SK-N-SH (cell line): ENCODE results near the gene SCO2. TPM values are rescaled to one million over a fixed set of nuclear protein-coding genes. Genes with fewer than 3 reads are reported as not detected.

Experiments
- CTCF ChIA-PET: fragments of 300-600, 350-600 bp; formaldehyde crosslinking; extraction: SDS; loops from one replicate; lab custom pipeline; 2021; lab: Yijun Ruan, JAX
- POLR2A ChIA-PET: fragments of 350-600 bp; sonication (Branson Sonifier 250); formaldehyde crosslinking; extraction: SDS; loops from one replicate; lab custom pipeline; 2020; ENCODE audit warnings: antibody characterized with exemption, inconsistent platforms; lab: Yijun Ruan, JAX
- DNase-seq: peaks from one replicate; pipeline ENCODE4 v3.0.0; 2012
- H2AFZ ChIP-seq: fragments of 200-600 bp; sonication (generic); 2 replicates; pipeline ENCODE4 v1.8.1; 2016; ENCODE audit warnings: antibody characterized with exemption, mild to moderate bottlenecking, low read depth
- H3F3A ChIP-seq: fragments of 200-600 bp; sonication (generic); replicated peaks from 2 replicates; pipeline ENCODE3; 2016; ENCODE audit warnings: antibody characterized with exemption, mild to moderate bottlenecking; ENCODE audit not compliant: insufficient read depth
- H3K27ac ChIP-seq, 2 experiments: fragments of 200-500 bp in 1 of 2; fragments of 200-600 bp in 1 of 2; sonication (Bioruptor generic) in 1 of 2; sonication (generic), shearing (Covaris generic) in 1 of 2; 2 replicates each; pipeline versions ENCODE4 v1.5.1 to v1.6.1; 2014 to 2016; ENCODE audit warnings: low read depth in 2 of 2, inconsistent platforms in 1 of 2, low read length in 1 of 2, mild to moderate bottlenecking in 1 of 2, mixed read lengths in 1 of 2
- H3K27me3 ChIP-seq: fragments of 200-600 bp; sonication (generic), shearing (Covaris generic); 2 replicates; pipeline ENCODE4 v1.6.1; 2016; ENCODE audit warnings: mixed run types; ENCODE audit not compliant: insufficient read depth
- H3K36me3 ChIP-seq, 2 experiments: fragments of 200-500 bp in 1 of 2; fragments of 200-600 bp in 1 of 2; sonication (Bioruptor generic) in 1 of 2; sonication (generic) in 1 of 2; replicated peaks in 1 of 2; 2 replicates each; pipeline versions ENCODE3 to v1.5.1; 2014 to 2016; ENCODE audit warnings: low read length in 1 of 2, mild to moderate bottlenecking in 1 of 2; ENCODE audit not compliant: insufficient read depth in 2 of 2, control insufficient read depth in 1 of 2
- H3K4me1 ChIP-seq, 2 experiments: fragments of 200-500 bp in 1 of 2; fragments of 200-600 bp in 1 of 2; sonication (Bioruptor generic) in 1 of 2; sonication (generic), shearing (Covaris generic) in 1 of 2; 2 replicates each; pipeline versions ENCODE4 v1.5.1 to v1.6.1; 2014 to 2016; ENCODE audit warnings: low read depth in 1 of 2, low read length in 1 of 2, mixed run types in 1 of 2; ENCODE audit not compliant: insufficient read depth in 2 of 2, control insufficient read depth in 1 of 2
- H3K4me2 ChIP-seq: fragments of 200-600 bp; sonication (generic), shearing (Covaris generic); 2 replicates; pipeline ENCODE4 v1.6.1; 2017; ENCODE audit warnings: mixed run types
- H3K4me3 ChIP-seq, 2 experiments: fragments of 200-500 bp in 1 of 2; fragments of 200-600 bp in 1 of 2; sonication (Bioruptor generic) in 1 of 2; sonication (generic), shearing (Covaris generic) in 1 of 2; 2 replicates each; pipeline versions ENCODE4 v1.5.1 to v1.8.1; 2014 to 2016; ENCODE audit warnings: low read depth in 2 of 2, inconsistent platforms in 1 of 2, low read length in 1 of 2, mild to moderate bottlenecking in 1 of 2, mixed read lengths in 1 of 2, moderate library complexity in 1 of 2
- H3K79me2 ChIP-seq: fragments of 200-600 bp; sonication (generic); 2 replicates; pipeline ENCODE4 v1.8.1; 2017; ENCODE audit warnings: mild to moderate bottlenecking; ENCODE audit not compliant: insufficient read depth
- H3K9ac ChIP-seq: fragments of 200-600 bp; sonication (generic); 2 replicates; pipeline ENCODE4 v1.6.1; 2017; ENCODE audit warnings: mixed run types
- H3K9me2 ChIP-seq: fragments of 200-600 bp; sonication (generic); 2 replicates; pipeline ENCODE4 v1.6.1; 2017; ENCODE audit warnings: mixed run types
- H3K9me3 ChIP-seq: fragments of 200-600 bp; sonication (generic); 2 replicates; pipeline ENCODE4 v1.6.1; 2017; ENCODE audit warnings: mixed run types, mild to moderate bottlenecking, moderate library complexity
- H4K20me1 ChIP-seq: fragments of 200-600 bp; sonication (generic); 2 replicates; pipeline ENCODE4 v1.6.1; 2017; ENCODE audit warnings: mild to moderate bottlenecking, mixed run types; ENCODE audit not compliant: insufficient read depth
- CHD2 ChIP-seq: fragments of 150-350 bp; IDR thresholded peaks from 2 replicates; pipeline ENCODE4 v1.6.1; 2018; ENCODE audit warnings: low read length; ENCODE audit not compliant: partially characterized antibody
- EP300 ChIP-seq, 2 experiments: IDR thresholded peaks; 2 replicates each; pipeline versions ENCODE4 v1.4.0 to v1.6.1; 2012; ENCODE audit warnings: borderline replicate concordance in 1 of 2, low read depth in 1 of 2, low read length in 1 of 2
- FOXM1 ChIP-seq: IDR thresholded peaks from 2 replicates; pipeline ENCODE4 v1.4.0; 2012; ENCODE audit warnings: low read depth, mild to moderate bottlenecking
- GABPA ChIP-seq: IDR thresholded peaks from 2 replicates; pipeline ENCODE4 v1.4.0; 2012; ENCODE audit warnings: low read depth, mild to moderate bottlenecking
- MEF2A ChIP-seq: IDR thresholded peaks from 2 replicates; pipeline ENCODE4 v1.4.0; 2012; ENCODE audit warnings: low read depth, borderline replicate concordance
- NFIC ChIP-seq: IDR thresholded peaks from 2 replicates; pipeline ENCODE4 v1.4.0; 2012; ENCODE audit warnings: borderline replicate concordance
- NRF1 ChIP-seq: IDR thresholded peaks from 2 replicates; pipeline ENCODE4 v1.6.1; 2012; ENCODE audit warnings: low read depth, mild to moderate bottlenecking, low read length
- RAD21 ChIP-seq: IDR thresholded peaks from 2 replicates; pipeline ENCODE4 v1.6.1; 2012; ENCODE audit warnings: mild to moderate bottlenecking, low read length
- RCOR1 ChIP-seq: fragments of 150-350 bp; IDR thresholded peaks from 2 replicates; pipeline ENCODE4 v1.6.1; 2017; ENCODE audit warnings: antibody characterized with exemption, low read length
- RFX5 ChIP-seq: IDR thresholded peaks from 2 replicates; pipeline ENCODE4 v1.6.1; 2012; ENCODE audit warnings: mild to moderate bottlenecking, improper control_type of control experiment, low read length
- RXRA ChIP-seq: IDR thresholded peaks from 2 replicates; pipeline ENCODE4 v1.4.0; 2012; ENCODE audit warnings: low read depth, mild to moderate bottlenecking, borderline replicate concordance
- SMC3 ChIP-seq: IDR thresholded peaks from 2 replicates; pipeline ENCODE4 v1.6.1; 2012; ENCODE audit warnings: low read depth, low read length, improper control_type of control experiment
- TAF1 ChIP-seq: IDR thresholded peaks from 2 replicates; pipeline ENCODE4 v1.6.1; 2012; ENCODE audit warnings: low read depth, mild to moderate bottlenecking, low read length, moderate library complexity, borderline replicate concordance
- TCF12 ChIP-seq: IDR thresholded peaks from 2 replicates; pipeline ENCODE4 v1.4.0; 2012
- TEAD4 ChIP-seq: IDR thresholded peaks from 2 replicates; pipeline ENCODE4 v1.4.0; 2012; ENCODE audit warnings: mild to moderate bottlenecking, borderline replicate concordance; ENCODE audit not compliant: insufficient read depth
- YY1 ChIP-seq: IDR thresholded peaks from 2 replicates; pipeline ENCODE4 v1.4.0; 2012; ENCODE audit warnings: low read depth, mild to moderate bottlenecking
- WGBS: methylation state at CpG from one replicate; pipeline ENCODE4 v1.1.6; 2017; ENCODE audit warnings: low lambda C conversion rate; 5-methylcytosine and 5-hydroxymethylcytosine counted together
- polyA plus RNA-seq, 3 experiments: library from polyadenylated mRNA; depleted of rRNA; stranded (reverse); fragments of >200 nt; gene quantifications; 2 replicates each; pipeline ENCODE4 v1.2.3, GENCODE V29; 2012
- TF ChIP-seq, protein P1 (sequence below): fragments of 200-600 bp; sonication (generic); IDR thresholded peaks from 2 replicates; pipeline ENCODE4 v1.6.1; 2017; ENCODE audit warnings: antibody characterized with exemption, mild to moderate bottlenecking, moderate library complexity
- TF ChIP-seq, protein P2 (sequence below): fragments of 150-350 bp; IDR thresholded peaks from 2 replicates; pipeline ENCODE4 v1.6.1; 2016; ENCODE audit warnings: mild to moderate bottlenecking, low read depth, low read length
- TF ChIP-seq, protein P3 (sequence below): IDR thresholded peaks from 2 replicates; pipeline ENCODE4 v1.4.0; 2012; ENCODE audit warnings: low read depth
- TF ChIP-seq, protein P4 (sequence below): IDR thresholded peaks from 2 replicates; pipeline ENCODE4; 2012

Gene SCO2
- polyA plus RNA-seq, 1 of the 3 experiments (the other 2 are of a cell fraction), result 4.0 TPM

DNA sequence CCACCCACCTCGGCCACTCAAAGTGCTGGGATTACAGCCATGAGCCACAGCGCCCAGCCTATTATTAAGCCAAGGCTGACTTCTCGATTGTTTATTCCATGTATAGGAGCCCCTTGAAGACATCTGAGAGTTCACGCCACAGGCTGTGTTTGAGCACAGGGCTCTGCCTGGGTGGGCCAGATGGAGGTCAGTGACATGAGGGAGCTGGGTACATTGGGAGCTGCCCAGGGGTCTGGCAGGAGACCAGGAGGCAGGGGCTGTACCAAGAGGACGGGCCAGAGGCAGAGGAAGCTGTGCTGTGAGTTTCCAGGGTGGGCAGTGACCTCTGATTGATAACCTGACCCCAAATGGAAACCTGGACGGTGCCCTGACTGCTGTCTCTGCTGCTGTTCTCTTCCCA lies 23.3 kb downstream of the SCO2 start:
- 97% methylated on average over 5 of the region's 6 CpGs for WGBS
- H4K20me1 ChIP-seq, result no peaks in the 10 kb centered on the region
- H3K4me3 ChIP-seq, result no peak overlapping the region
- DNase-seq, result no peak
- no peaks in the 10 kb centered on the region for H3K9me2 ChIP-seq
- no peak overlapping the region for H2AFZ ChIP-seq
- no peak overlapping the region for H3K4me2 ChIP-seq
- ChIA-PET POLR2A (no interaction called here), CTCF (no interaction called here)
- H3K27ac ChIP-seq, result no peak overlapping the region
- H3F3A ChIP-seq, result peaks cover 8% of the 10 kb centered on the region
- no peaks in the 10 kb centered on the region for H3K27me3 ChIP-seq
- H3K4me1 ChIP-seq, result peaks cover 0 to 11% of the 10 kb centered on the region in 2 experiments; a peak in 1 of 4 replicates
- TF ChIP-seq YY1, result no peak
- no peak for TF ChIP-seq NFIC
- TF ChIP-seq TAF1, result no peak
- TF ChIP-seq EP300 (IDR thresholded peaks at IDR 0.05; ENCODE audit: borderline replicate concordance in 1 of 2, low read depth in 1 of 2, low read length in 1 of 2), result no peak
- TF ChIP-seq GABPA, result no peak
- TF ChIP-seq RFX5, result no peak
- no peak for TF ChIP-seq NRF1
- TF ChIP-seq RCOR1, result no peak
- no peak for TF ChIP-seq TEAD4
- no peak for TF ChIP-seq SMC3
- no peak for TF ChIP-seq FOXM1
- TF ChIP-seq, protein P1, sequence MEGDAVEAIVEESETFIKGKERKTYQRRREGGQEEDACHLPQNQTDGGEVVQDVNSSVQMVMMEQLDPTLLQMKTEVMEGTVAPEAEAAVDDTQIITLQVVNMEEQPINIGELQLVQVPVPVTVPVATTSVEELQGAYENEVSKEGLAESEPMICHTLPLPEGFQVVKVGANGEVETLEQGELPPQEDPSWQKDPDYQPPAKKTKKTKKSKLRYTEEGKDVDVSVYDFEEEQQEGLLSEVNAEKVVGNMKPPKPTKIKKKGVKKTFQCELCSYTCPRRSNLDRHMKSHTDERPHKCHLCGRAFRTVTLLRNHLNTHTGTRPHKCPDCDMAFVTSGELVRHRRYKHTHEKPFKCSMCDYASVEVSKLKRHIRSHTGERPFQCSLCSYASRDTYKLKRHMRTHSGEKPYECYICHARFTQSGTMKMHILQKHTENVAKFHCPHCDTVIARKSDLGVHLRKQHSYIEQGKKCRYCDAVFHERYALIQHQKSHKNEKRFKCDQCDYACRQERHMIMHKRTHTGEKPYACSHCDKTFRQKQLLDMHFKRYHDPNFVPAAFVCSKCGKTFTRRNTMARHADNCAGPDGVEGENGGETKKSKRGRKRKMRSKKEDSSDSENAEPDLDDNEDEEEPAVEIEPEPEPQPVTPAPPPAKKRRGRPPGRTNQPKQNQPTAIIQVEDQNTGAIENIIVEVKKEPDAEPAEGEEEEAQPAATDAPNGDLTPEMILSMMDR, result no peak
- TF ChIP-seq, protein P2, sequence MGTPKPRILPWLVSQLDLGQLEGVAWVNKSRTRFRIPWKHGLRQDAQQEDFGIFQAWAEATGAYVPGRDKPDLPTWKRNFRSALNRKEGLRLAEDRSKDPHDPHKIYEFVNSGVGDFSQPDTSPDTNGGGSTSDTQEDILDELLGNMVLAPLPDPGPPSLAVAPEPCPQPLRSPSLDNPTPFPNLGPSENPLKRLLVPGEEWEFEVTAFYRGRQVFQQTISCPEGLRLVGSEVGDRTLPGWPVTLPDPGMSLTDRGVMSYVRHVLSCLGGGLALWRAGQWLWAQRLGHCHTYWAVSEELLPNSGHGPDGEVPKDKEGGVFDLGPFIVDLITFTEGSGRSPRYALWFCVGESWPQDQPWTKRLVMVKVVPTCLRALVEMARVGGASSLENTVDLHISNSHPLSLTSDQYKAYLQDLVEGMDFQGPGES, result no peak
- TF ChIP-seq, protein P3, sequence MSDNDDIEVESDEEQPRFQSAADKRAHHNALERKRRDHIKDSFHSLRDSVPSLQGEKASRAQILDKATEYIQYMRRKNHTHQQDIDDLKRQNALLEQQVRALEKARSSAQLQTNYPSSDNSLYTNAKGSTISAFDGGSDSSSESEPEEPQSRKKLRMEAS, result no peak
- no peak for TF ChIP-seq RAD21
- TF ChIP-seq TCF12, result no peak
- H3K79me2 ChIP-seq, result peaks cover 21% of the 10 kb centered on the region
- H3K36me3 ChIP-seq, result peaks cover 0 to 18% of the 10 kb centered on the region in 2 experiments
- H3K9me3 ChIP-seq, result no peaks in the 10 kb centered on the region
- H3K9ac ChIP-seq, result no peak overlapping the region

DNA sequence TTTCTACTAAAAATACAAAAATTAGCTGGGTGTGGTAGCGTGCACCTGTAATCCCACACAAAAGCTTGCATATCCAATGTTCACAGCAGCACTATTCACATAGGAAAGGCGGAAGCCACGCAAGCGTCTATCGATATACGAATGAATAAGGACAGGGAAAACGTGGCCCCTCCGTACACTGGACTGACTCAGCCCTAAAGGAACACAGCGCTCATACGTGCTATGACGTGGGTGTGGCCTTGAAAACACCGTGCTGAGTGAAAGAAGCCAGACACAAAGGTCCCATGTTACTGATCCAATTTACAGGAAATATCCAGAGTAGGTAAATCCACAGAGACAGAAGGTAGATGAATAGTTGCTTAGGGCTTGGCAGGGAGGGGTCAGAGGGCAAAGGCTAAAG lies 24.9 kb downstream of the SCO2 start:
- H3K79me2 ChIP-seq, result peaks cover 5% of the 10 kb centered on the region
- H4K20me1 ChIP-seq, result no peaks in the 10 kb centered on the region
- H3F3A ChIP-seq, result peaks cover 8% of the 10 kb centered on the region
- H3K36me3 ChIP-seq, result peaks cover 0 to 18% of the 10 kb centered on the region in 2 experiments
- no peaks in the 10 kb centered on the region; a peak in 1 of 4 replicates for H3K4me1 ChIP-seq
- no peaks in the 10 kb centered on the region for H3K9me2 ChIP-seq
- WGBS, result 99% methylated on average over 12 of the region's 12 CpGs
- H3K9me3 ChIP-seq, result no peaks in the 10 kb centered on the region
- H3K4me2 ChIP-seq, result no peak overlapping the region
- TF ChIP-seq, protein P3, result no peak
- TF ChIP-seq, protein P4, sequence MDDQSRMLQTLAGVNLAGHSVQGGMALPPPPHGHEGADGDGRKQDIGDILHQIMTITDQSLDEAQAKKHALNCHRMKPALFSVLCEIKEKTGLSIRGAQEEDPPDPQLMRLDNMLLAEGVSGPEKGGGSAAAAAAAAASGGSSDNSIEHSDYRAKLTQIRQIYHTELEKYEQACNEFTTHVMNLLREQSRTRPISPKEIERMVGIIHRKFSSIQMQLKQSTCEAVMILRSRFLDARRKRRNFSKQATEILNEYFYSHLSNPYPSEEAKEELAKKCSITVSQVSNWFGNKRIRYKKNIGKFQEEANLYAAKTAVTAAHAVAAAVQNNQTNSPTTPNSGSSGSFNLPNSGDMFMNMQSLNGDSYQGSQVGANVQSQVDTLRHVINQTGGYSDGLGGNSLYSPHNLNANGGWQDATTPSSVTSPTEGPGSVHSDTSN, result no peak
- TF ChIP-seq NRF1 (no peak), RFX5 (no peak), SMC3 (no peak), CHD2 (no peak), RCOR1 (no peak), RXRA (no peak), MEF2A (no peak)
- TF ChIP-seq, all 33 proteins: peak for 0
- H3K27me3 ChIP-seq, result no peaks in the 10 kb centered on the region
- H3K27ac ChIP-seq, result no peak overlapping the region
- H3K4me3 ChIP-seq, result no peak overlapping the region
- H3K9ac ChIP-seq, result no peak overlapping the region
- no peak for DNase-seq
- H2AFZ ChIP-seq, result no peak overlapping the region
- CTCF ChIA-PET, result no interaction called here
- POLR2A ChIA-PET, result interaction anchor here (1.0 kb wide), 1 partner anchor 25 kb away, joined by 3 read pairs; the partner anchor contains the start of gene SCO2
